Mesothelial cell of epicardium (in vitro differentiated cells): ENCODE data around the gene JMJD1C. TPM values are rescaled to one million over a fixed set of nuclear protein-coding genes. Genes with fewer than 3 reads are reported as not detected.

Source experiments
- DNase-seq, 2 experiments: peaks; one replicate each; pipeline ENCODE4 v3.0.0; 2021; ENCODE audit warnings: low spot score in 2 of 2; ENCODE audit not compliant: unreplicated experiment in 2 of 2
- H3K27ac Mint-ChIP-seq: 2 replicates; pipeline ENCODE4 v1.8.0; 2021; ENCODE audit warnings: mixed read lengths
- H3K27me3 Mint-ChIP-seq: 2 replicates; pipeline ENCODE4 v1.8.0; 2021; ENCODE audit warnings: low read depth, mixed read lengths
- H3K36me3 Mint-ChIP-seq: 2 replicates; pipeline ENCODE4 v1.8.0; 2021; ENCODE audit warnings: mixed read lengths
- H3K4me1 Mint-ChIP-seq: 2 replicates; pipeline ENCODE4 v1.8.0; 2021; ENCODE audit warnings: mixed read lengths
- H3K4me3 Mint-ChIP-seq: 2 replicates; pipeline ENCODE4 v1.8.0; 2021; ENCODE audit warnings: mild to moderate bottlenecking, moderate library complexity, mixed read lengths
- H3K9me3 Mint-ChIP-seq: 2 replicates; pipeline ENCODE4 v1.8.0; 2021; ENCODE audit warnings: mixed read lengths
- total RNA-seq: library from RNA; stranded (reverse); gene quantifications from 3 replicates; pipeline ENCODE4 v1.2.1, GENCODE V29; 2021
- TF ChIP-seq, protein P1 (sequence below): fragments of 200-600 bp; sonication (generic); IDR thresholded peaks from one replicate; pipeline ENCODE4 v1.5.0; 2021; ENCODE audit warnings: antibody characterized with exemption; ENCODE audit not compliant: unreplicated experiment

JMJD1C gene
- total RNA-seq, 1 donor from 2014 or later: 112 TPM

DNA sequence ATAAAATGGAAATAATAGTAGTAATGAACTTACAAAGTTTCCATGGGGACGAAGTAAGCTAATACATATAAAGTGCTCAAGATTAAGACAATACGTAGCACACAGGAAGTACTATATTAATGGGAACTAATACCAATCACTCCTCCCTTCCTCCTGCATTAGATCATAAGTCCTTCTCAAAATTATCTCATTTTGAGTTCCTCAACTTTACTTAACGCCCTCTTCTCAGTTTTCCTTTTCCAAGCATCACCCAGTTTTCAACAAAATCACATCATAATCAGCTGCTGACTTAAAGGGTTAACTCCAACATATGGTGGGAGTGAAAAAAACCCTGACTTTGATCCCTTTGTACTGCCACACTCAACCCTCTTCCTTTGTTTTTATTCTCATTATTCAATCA, 24.4 kb downstream of the JMJD1C start:
- DNase-seq: no peak
- TF ChIP-seq, protein P1, sequence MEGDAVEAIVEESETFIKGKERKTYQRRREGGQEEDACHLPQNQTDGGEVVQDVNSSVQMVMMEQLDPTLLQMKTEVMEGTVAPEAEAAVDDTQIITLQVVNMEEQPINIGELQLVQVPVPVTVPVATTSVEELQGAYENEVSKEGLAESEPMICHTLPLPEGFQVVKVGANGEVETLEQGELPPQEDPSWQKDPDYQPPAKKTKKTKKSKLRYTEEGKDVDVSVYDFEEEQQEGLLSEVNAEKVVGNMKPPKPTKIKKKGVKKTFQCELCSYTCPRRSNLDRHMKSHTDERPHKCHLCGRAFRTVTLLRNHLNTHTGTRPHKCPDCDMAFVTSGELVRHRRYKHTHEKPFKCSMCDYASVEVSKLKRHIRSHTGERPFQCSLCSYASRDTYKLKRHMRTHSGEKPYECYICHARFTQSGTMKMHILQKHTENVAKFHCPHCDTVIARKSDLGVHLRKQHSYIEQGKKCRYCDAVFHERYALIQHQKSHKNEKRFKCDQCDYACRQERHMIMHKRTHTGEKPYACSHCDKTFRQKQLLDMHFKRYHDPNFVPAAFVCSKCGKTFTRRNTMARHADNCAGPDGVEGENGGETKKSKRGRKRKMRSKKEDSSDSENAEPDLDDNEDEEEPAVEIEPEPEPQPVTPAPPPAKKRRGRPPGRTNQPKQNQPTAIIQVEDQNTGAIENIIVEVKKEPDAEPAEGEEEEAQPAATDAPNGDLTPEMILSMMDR: no peak
- peaks cover 12% of the 10 kb centered on the region for H3K4me1 Mint-ChIP-seq
- no peak overlapping the region for H3K4me3 Mint-ChIP-seq
- H3K27ac Mint-ChIP-seq: no peak overlapping the region
- peaks cover 5% of the 10 kb centered on the region for H3K9me3 Mint-ChIP-seq
- H3K27me3 Mint-ChIP-seq: no peaks in the 10 kb centered on the region
- H3K36me3 Mint-ChIP-seq: peaks cover 7% of the 10 kb centered on the region

DNA sequence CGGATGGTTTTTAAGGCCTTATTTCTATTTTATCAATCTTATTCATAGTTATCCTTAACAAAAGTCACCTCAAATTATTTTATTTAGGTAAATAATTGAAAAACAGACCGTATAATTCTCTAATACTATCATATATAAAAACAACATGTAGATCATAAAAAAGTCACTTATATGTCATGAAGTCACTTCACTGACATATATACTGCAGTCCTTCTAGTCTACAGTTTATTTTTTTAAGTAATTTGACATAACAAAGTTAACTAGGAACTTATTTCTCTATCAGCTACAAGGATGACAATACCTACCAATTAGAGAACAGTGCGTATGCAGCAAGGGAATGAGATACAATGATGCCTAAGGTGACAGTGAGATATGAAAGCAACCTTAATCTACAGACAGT, 26.2 kb downstream of the JMJD1C start:
- no peak overlapping the region for H3K4me3 Mint-ChIP-seq
- peaks cover 14% of the 10 kb centered on the region for H3K4me1 Mint-ChIP-seq
- peaks cover 3% of the 10 kb centered on the region for H3K36me3 Mint-ChIP-seq
- no peak for DNase-seq
- H3K9me3 Mint-ChIP-seq: no peaks in the 10 kb centered on the region
- TF ChIP-seq, protein P1: no peak
- no peaks in the 10 kb centered on the region for H3K27me3 Mint-ChIP-seq
- H3K27ac Mint-ChIP-seq: no peak overlapping the region

DNA sequence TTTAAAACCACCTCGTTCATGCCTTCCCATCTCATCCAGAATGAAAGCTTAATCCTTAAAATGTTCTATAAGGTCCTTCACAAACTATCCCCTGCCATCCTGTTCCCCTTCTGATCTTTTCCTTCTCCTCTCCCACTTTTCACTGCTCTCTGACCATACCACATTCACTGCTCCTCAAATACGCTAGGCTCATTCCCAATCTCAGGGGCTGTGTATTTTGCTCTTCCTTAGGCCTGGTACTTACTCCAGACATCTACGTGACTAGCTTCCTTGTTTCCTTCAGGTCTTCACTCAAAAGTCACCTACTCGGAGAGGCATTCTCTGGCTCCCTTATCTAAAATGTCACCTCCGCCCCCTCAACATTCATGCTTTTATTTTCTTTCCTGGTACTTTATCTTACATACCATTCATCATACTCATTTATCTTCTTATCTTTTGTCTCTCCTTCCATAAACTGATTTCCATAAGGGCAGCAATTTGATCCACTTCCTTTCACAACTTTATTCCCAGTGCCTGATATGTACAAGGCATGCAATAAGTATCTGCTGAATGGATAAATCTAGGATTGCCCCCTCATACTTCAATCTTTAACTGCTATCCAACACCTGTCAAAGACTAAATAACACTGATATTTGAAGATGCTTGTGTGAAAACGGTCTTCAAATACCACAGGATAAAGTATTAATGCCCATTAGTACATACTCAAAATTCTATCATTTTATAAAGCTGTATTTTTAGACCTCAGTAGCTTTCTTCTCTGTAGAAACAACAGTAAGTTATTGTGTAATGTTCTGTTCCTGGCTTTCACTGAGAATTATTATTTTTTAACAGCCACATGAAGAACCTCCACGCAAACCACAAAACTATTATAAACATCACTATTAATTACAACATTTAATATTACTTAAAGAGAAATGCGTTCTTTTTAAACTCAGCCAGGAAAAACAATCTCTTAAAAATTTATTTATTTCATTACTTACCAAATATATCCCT, 27.0 kb downstream of the JMJD1C start:
- no peak for DNase-seq
- peaks cover 1% of the 10 kb centered on the region for H3K36me3 Mint-ChIP-seq
- H3K9me3 Mint-ChIP-seq: no peaks in the 10 kb centered on the region
- H3K27ac Mint-ChIP-seq: no peak overlapping the region
- TF ChIP-seq, protein P1: no peak
- H3K4me1 Mint-ChIP-seq: peaks cover 20% of the 10 kb centered on the region
- no peaks in the 10 kb centered on the region for H3K27me3 Mint-ChIP-seq
- H3K4me3 Mint-ChIP-seq: no peak overlapping the region

DNA sequence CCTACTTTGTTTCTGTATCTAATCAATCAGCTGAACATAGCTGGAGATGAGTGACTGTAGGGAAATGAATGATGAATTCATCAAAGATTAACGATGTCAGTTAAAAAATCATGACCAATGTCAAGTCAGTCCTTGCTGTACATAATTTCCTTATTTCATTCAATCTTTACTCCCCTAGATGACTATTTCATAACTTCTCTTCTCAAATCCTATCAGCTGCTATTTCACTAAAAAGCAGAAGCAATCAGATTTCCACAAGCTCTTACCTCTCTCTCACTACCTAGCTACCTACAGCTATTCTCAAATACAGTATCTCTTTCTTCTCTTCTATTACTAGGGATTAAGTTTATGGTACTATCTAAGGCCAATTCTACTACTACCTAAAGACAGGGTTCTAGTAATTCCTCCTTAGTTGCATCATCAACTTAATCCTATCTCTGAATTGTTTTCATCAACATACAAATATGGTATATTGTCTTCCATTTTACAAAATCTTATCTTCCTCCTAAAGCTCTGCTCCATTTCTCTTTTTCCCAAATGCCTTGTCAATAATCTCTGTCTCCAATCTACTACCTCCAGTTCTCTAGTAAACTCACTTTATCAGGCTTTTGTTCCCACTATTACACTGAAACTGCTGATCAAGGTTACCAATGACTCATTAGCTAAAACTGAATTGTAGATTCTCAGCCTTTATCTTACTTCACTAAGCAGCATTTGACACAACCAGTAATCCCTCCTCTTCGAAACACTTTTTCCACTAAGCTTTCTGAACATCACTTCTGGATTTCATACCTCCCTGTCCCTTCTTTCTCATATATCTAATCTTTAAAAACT, 28.4 kb downstream of the JMJD1C start:
- Mint-ChIP-seq H3K4me3 (no peak overlapping the region), H3K27me3 (no peaks in the 10 kb centered on the region), H3K36me3 (peaks cover 2% of the 10 kb centered on the region), H3K9me3 (no peaks in the 10 kb centered on the region), H3K27ac (no peak overlapping the region), H3K4me1 (peaks cover 22% of the 10 kb centered on the region)
- DNase-seq: no peak
- TF ChIP-seq, protein P1: no peak

DNA sequence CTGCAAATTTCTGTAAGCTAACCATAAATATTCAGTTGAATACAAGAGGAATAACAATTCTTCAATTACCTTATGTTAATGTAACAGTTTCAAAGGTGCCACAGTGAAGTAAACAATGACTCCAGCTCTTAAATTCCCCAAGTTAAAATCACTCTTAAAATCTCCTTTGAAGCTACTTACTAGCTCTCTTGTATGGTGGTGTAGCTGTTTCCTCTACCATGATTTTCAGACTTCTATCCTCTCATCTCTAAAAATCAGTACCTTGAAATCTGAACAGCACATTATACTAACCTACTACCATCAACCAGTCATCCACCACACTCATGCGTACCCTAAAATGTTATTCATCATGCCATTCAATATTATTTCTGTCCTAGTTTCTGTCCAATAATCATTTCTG, 29.6 kb downstream of the JMJD1C start:
- TF ChIP-seq, protein P1: no peak
- H3K27ac Mint-ChIP-seq: no peak overlapping the region
- DNase-seq: no peak
- no peaks in the 10 kb centered on the region for H3K9me3 Mint-ChIP-seq
- no peaks in the 10 kb centered on the region for H3K27me3 Mint-ChIP-seq
- H3K36me3 Mint-ChIP-seq: peaks cover 9% of the 10 kb centered on the region
- no peak overlapping the region for H3K4me3 Mint-ChIP-seq
- H3K4me1 Mint-ChIP-seq: peaks cover 24% of the 10 kb centered on the region
